HEK293 (cell line): Measurements from ENCODE around the gene ZGLP1.

Experiments used
- CTCF ChIA-PET: fragments of 350-600 bp; formaldehyde crosslinking; extraction: SDS; loops from one replicate; lab custom pipeline; 2021; ENCODE audit warnings: antibody characterized with exemption; lab: Yijun Ruan, JAX
- POLR2A ChIA-PET: fragments of 300-600 bp; formaldehyde crosslinking; extraction: SDS; loops from one replicate; lab custom pipeline; 2020; ENCODE audit warnings: antibody characterized with exemption, inconsistent platforms; lab: Yijun Ruan, JAX
- H3K27ac ChIP-seq: fragments of 200-500 bp; sonication (Bioruptor generic); 2 replicates; pipeline ENCODE4 v1.5.1; 2014; ENCODE audit warnings: low read depth, low read length, control low read depth, inconsistent platforms; ENCODE audit errors: extremely low read depth
- H3K36me3 ChIP-seq, 2 experiments: fragments of 200-500 bp in 1 of 2; sonication (Bioruptor generic) in 1 of 2; 1 replicate in 1 of 2; 2 replicates in 1 of 2; pipeline ENCODE4 v1.5.1; 2014 to 2017; ENCODE audit warnings: inconsistent platforms in 2 of 2, low read length in 2 of 2; ENCODE audit not compliant: control insufficient read depth in 2 of 2, insufficient read depth in 1 of 2
- H3K4me1 ChIP-seq: fragments of 200-500 bp; sonication (Bioruptor generic); 2 replicates; pipeline ENCODE4 v1.5.1; 2014; ENCODE audit warnings: mild to moderate bottlenecking, low read length, inconsistent platforms; ENCODE audit not compliant: control insufficient read depth, insufficient read depth
- H3K4me3 ChIP-seq: 2 replicates; pipeline ENCODE4 v1.5.1; 2011; ENCODE audit warnings: low read depth, mild to moderate bottlenecking, control low read depth, low read length, moderate library complexity
- H3K9me3 ChIP-seq: fragments of 200-500 bp; sonication (Bioruptor generic); 2 replicates; pipeline ENCODE4 v1.5.1; 2014; ENCODE audit warnings: low read depth, low read length, inconsistent platforms; ENCODE audit not compliant: control insufficient read depth, insufficient read depth
- HOXC10 ChIP-seq: sonication (generic); formaldehyde crosslinking; IDR thresholded peaks from 2 replicates; pipeline ENCODE4 v1.8.1; 2023; ENCODE audit warnings: mild to moderate bottlenecking, missing genetic modification reagents
- INSM2 ChIP-seq: fragments of 450-650 bp; formaldehyde crosslinking; IDR thresholded peaks from 2 replicates; pipeline ENCODE4 v1.5.1; 2016; ENCODE audit warnings: missing biosample characterization, missing genetic modification characterization
- SCRT2 ChIP-seq: fragments of 450-650 bp; formaldehyde crosslinking; IDR thresholded peaks from 2 replicates; pipeline ENCODE4 v1.5.1; 2016; ENCODE audit warnings: missing biosample characterization, missing genetic modification characterization
- TCF7L2 ChIP-seq: IDR thresholded peaks from 2 replicates; pipeline ENCODE4 v1.6.1; 2011; ENCODE audit warnings: low read depth, mild to moderate bottlenecking, inconsistent platforms, low read length, moderate library complexity, borderline replicate concordance
- ZNF140 ChIP-seq: fragments of 450-650 bp; formaldehyde crosslinking; IDR thresholded peaks from 2 replicates; pipeline ENCODE4 v1.5.1; 2016; ENCODE audit warnings: missing biosample characterization, missing genetic modification characterization
- ZNF169 ChIP-seq: fragments of 450-650 bp; formaldehyde crosslinking; IDR thresholded peaks from 2 replicates; pipeline ENCODE4 v1.5.1; 2016; ENCODE audit warnings: missing biosample characterization, missing genetic modification characterization
- ZNF211 ChIP-seq: fragments of 450-650 bp; formaldehyde crosslinking; IDR thresholded peaks from 2 replicates; pipeline ENCODE4 v1.5.1; 2016; ENCODE audit warnings: low read depth, missing biosample characterization, missing genetic modification characterization
- ZNF350 ChIP-seq: fragments of 450-650 bp; formaldehyde crosslinking; IDR thresholded peaks from 2 replicates; pipeline ENCODE4 v1.5.0; 2017; ENCODE audit warnings: missing biosample characterization, mild to moderate bottlenecking, missing genetic modification characterization
- ZNF354C ChIP-seq: fragments of 450-650 bp; formaldehyde crosslinking; IDR thresholded peaks from 2 replicates; pipeline ENCODE4 v1.5.1; 2016; ENCODE audit warnings: missing biosample characterization, missing genetic modification characterization, low read depth, borderline replicate concordance
- ZNF366 ChIP-seq: fragments of 450-650 bp; formaldehyde crosslinking; conservative IDR thresholded peaks from 2 replicates; pipeline ENCODE4 v1.5.1; 2016; ENCODE audit warnings: missing biosample characterization, missing genetic modification characterization
- ZNF48 ChIP-seq: fragments of 450-650 bp; formaldehyde crosslinking; IDR thresholded peaks from 2 replicates; pipeline ENCODE4 v1.5.1; 2016; ENCODE audit warnings: missing biosample characterization, missing genetic modification characterization
- ZNF501 ChIP-seq: fragments of 450-650 bp; formaldehyde crosslinking; IDR thresholded peaks from 2 replicates; pipeline ENCODE4 v1.5.1; 2016; ENCODE audit warnings: missing biosample characterization, missing genetic modification characterization
- ZNF544 ChIP-seq: fragments of 450-650 bp; formaldehyde crosslinking; IDR thresholded peaks from 2 replicates; pipeline ENCODE4 v1.5.0; 2017; ENCODE audit warnings: missing biosample characterization, missing genetic modification characterization
- ZNF621 ChIP-seq: fragments of 450-650 bp; formaldehyde crosslinking; IDR thresholded peaks from 2 replicates; pipeline ENCODE4 v1.5.1; 2017; ENCODE audit warnings: missing biosample characterization, missing genetic modification characterization
- ZSCAN23 ChIP-seq: fragments of 450-650 bp; formaldehyde crosslinking; IDR thresholded peaks from 2 replicates; pipeline ENCODE4 v1.5.1; 2016; ENCODE audit warnings: missing biosample characterization, missing genetic modification characterization
- TF ChIP-seq, protein P1 (sequence below): fragments of 450-650 bp; formaldehyde crosslinking; IDR thresholded peaks from 2 replicates; pipeline ENCODE4; 2016; ENCODE audit warnings: missing biosample characterization, missing genetic modification characterization
- TF ChIP-seq, protein P2 (sequence below): fragments of 450-650 bp; formaldehyde crosslinking; IDR thresholded peaks from 2 replicates; pipeline ENCODE4 v1.5.1; 2017; ENCODE audit warnings: missing biosample characterization, missing genetic modification characterization
- TF ChIP-seq, protein P3 (sequence below): fragments of 450-650 bp; formaldehyde crosslinking; IDR thresholded peaks from 2 replicates; pipeline ENCODE4 v1.5.1; 2016; ENCODE audit warnings: missing biosample characterization, missing genetic modification characterization

Gene ZGLP1

DNA sequence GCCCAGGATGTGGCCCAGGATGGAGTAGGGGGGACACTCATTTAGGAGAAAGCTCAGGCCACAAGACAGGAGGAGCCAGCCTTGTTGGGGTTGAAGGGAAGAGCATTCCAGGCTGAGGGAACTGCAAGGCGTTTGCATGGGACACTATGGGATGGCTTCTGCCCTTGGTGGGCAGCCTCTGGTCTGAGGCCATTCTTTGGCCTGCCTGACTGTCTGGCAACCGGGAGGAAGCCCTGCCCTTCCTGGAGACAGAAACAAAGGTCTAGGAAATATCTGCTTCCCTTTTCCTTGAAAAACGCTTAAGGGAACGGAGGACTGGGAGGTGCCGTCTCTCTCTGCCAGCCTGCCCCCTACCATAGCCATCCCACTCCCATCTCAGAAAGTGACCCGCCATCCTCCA lies 41.5 kb downstream of the ZGLP1 start:
- CTCF ChIA-PET, result interaction anchor here (0.6 to 9.2 kb wide), 8 partner anchors 8 to 304 kb away, joined by 3 to 170 read pairs (median 11); partner anchors contain the start of gene TYK2
- H3K36me3 ChIP-seq, result no peaks in the 10 kb centered on the region
- no peak overlapping the region for H3K27ac ChIP-seq
- no peak for TF ChIP-seq ZNF350
- TF ChIP-seq, protein P1, sequence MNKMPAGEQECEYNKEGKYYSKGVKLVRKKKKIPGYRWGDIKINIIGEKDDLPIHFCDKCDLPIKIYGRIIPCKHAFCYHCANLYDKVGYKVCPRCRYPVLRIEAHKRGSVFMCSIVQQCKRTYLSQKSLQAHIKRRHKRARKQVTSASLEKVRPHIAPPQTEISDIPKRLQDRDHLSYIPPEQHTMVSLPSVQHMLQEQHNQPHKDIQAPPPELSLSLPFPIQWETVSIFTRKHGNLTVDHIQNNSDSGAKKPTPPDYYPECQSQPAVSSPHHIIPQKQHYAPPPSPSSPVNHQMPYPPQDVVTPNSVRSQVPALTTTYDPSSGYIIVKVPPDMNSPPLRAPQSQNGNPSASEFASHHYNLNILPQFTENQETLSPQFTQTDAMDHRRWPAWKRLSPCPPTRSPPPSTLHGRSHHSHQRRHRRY (tag by site-specific recombination), result no peak
- H3K4me1 ChIP-seq, result no peaks in the 10 kb centered on the region
- H3K4me3 ChIP-seq, result no peak overlapping the region
- POLR2A ChIA-PET, result interaction anchor here (1.6 kb wide), 1 partner anchor 121 kb away, joined by 3 read pairs; no protein-coding TSS in a partner anchor
- H3K9me3 ChIP-seq, result no peaks in the 10 kb centered on the region

DNA sequence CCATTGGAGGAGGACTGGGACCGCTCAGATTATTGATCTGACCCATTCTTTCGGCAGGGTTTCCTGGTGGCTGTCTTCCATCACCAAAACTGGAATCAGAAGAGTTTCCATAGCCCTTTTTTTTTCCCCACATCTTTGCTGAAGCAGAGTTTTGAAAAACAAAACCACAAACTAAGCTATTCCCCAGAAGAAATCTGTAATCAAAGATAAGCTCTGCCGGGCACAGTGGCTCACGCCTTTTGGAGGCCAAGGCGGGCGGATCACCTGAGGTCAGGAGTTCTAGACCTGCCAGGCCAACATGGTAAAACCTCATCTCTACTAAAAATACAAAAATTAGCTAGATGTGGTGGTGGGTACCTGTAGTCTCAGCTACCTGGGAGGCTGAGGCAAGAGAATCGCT lies 42.9 kb downstream of the ZGLP1 start:
- no peaks in the 10 kb centered on the region for H3K4me1 ChIP-seq
- CTCF ChIA-PET, result interaction anchor here (0.6 to 9.2 kb wide), 6 partner anchors 7 to 126 kb away, joined by 3 to 170 read pairs (median 24); partner anchors contain the start of gene ICAM5
- H3K36me3 ChIP-seq, result no peaks in the 10 kb centered on the region
- POLR2A ChIA-PET, result interaction anchor here (0.7 to 1.6 kb wide), 2 partner anchors 65 to 122 kb away, joined by 3 to 5 read pairs; no protein-coding TSS in a partner anchor
- TF ChIP-seq ZNF501 (tag by site-specific recombination) (no peak), ZNF211 (tag by site-specific recombination) (no peak), TCF7L2 (no peak), ZSCAN23 (tag by site-specific recombination) (no peak), HOXC10 (CRISPR knock-in tag) (no peak), SCRT2 (tag by site-specific recombination) (no peak), ZNF354C (tag by site-specific recombination) (no peak), ZNF169 (tag by site-specific recombination) (no peak), ZNF544 (tag by site-specific recombination) (no peak), ZNF621 (tag by site-specific recombination) (no peak), ZNF366 (tag by site-specific recombination) (no peak), ZNF48 (no peak), ZNF140 (tag by site-specific recombination) (no peak), INSM2 (tag by site-specific recombination) (no peak)
- TF ChIP-seq, protein P2, sequence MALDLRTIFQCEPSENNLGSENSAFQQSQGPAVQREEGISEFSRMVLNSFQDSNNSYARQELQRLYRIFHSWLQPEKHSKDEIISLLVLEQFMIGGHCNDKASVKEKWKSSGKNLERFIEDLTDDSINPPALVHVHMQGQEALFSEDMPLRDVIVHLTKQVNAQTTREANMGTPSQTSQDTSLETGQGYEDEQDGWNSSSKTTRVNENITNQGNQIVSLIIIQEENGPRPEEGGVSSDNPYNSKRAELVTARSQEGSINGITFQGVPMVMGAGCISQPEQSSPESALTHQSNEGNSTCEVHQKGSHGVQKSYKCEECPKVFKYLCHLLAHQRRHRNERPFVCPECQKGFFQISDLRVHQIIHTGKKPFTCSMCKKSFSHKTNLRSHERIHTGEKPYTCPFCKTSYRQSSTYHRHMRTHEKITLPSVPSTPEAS (tag by site-specific recombination), result no peak
- TF ChIP-seq, protein P3, sequence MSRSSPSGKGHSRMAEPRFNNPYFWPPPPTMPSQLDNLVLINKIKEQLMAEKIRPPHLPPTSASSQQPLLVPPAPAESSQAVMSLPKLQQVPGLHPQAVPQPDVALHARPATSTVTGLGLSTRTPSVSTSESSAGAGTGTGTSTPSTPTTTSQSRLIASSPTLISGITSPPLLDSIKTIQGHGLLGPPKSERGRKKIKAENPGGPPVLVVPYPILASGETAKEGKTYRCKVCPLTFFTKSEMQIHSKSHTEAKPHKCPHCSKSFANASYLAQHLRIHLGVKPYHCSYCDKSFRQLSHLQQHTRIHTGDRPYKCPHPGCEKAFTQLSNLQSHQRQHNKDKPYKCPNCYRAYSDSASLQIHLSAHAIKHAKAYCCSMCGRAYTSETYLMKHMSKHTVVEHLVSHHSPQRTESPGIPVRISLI (tag by site-specific recombination), result no peak
- H3K9me3 ChIP-seq, result no peaks in the 10 kb centered on the region
- no peak overlapping the region for H3K27ac ChIP-seq
- no peak overlapping the region for H3K4me3 ChIP-seq
